Common myeloid progenitor, CD34-positive (primary cell): ENCODE results near the gene ETS1. TPM values are rescaled to one million over a fixed set of nuclear protein-coding genes. Genes with fewer than 3 reads are reported as not detected.

Experiments used
- CTCF ChIA-PET: fragments of 350-600 bp; sonication (Branson Sonifier 250); formaldehyde crosslinking; loops from one replicate; lab custom pipeline; 2021; ENCODE audit warnings: antibody characterized with exemption; lab: Charles Lee
- POLR2A ChIA-PET: fragments of 350-600 bp; sonication (Branson Sonifier 250); formaldehyde crosslinking; loops from one replicate; lab custom pipeline; 2021; ENCODE audit warnings: antibody characterized with exemption; lab: Charles Lee
- DNase-seq, 3 donors: peaks; one replicate each; pipeline versions ENCODE4 v3.0.0 to v3.0.0-alpha.2; 2013
- H3K27ac ChIP-seq, 2 experiments: 1 replicate in 1 of 2; 2 replicates in 1 of 2; pipeline ENCODE4 v1.7.0; 2013; ENCODE audit warnings: inconsistent platforms in 2 of 2, low read length in 2 of 2, mild to moderate bottlenecking in 2 of 2, low read depth in 1 of 2, moderate library complexity in 1 of 2; ENCODE audit not compliant: severe bottlenecking in 2 of 2, insufficient read depth in 1 of 2, poor library complexity in 1 of 2
- H3K27me3 ChIP-seq, 5 experiments: replicated peaks in 2 of 5; 1 replicate in 3 of 5; 2 replicates in 2 of 5; pipeline versions ENCODE4 v1.6.1 to v1.7.0; 2013; ENCODE audit warnings: low read length in 4 of 5, mild to moderate bottlenecking in 2 of 5, moderate library complexity in 2 of 5, inconsistent platforms in 1 of 5; ENCODE audit not compliant: insufficient read depth in 5 of 5, control insufficient read depth in 4 of 5
- H3K36me3 ChIP-seq, 4 experiments: 1 replicate in 2 of 4; 2 replicates in 2 of 4; pipeline versions ENCODE4 v1.6.1 to v1.7.0; 2013; ENCODE audit warnings: low read length in 3 of 4, control low read depth in 1 of 4, mild to moderate bottlenecking in 1 of 4; ENCODE audit not compliant: control insufficient read depth in 4 of 4, insufficient read depth in 4 of 4
- H3K4me1 ChIP-seq, 4 experiments: 1 replicate in 3 of 4; 2 replicates in 1 of 4; pipeline versions ENCODE4 v1.6.1 to v1.7.1; 2013; ENCODE audit warnings: low read length in 3 of 4, mild to moderate bottlenecking in 3 of 4, control low read depth in 1 of 4, inconsistent platforms in 1 of 4, moderate library complexity in 1 of 4; ENCODE audit not compliant: control insufficient read depth in 4 of 4, insufficient read depth in 4 of 4; ENCODE audit errors: control extremely low read depth in 1 of 4
- H3K4me3 ChIP-seq, 7 experiments: 1 replicate in 4 of 7; 2 replicates in 3 of 7; pipeline versions ENCODE4 v1.5.1 to v1.7.0; 2013; ENCODE audit warnings: mild to moderate bottlenecking in 7 of 7, low read length in 6 of 7, moderate library complexity in 6 of 7, inconsistent platforms in 2 of 7, low read depth in 2 of 7, control low read depth in 1 of 7; ENCODE audit not compliant: insufficient read depth in 4 of 7, control insufficient read depth in 1 of 7; ENCODE audit errors: extremely low read depth in 1 of 7
- H3K9me3 ChIP-seq, 5 experiments: 1 replicate in 4 of 5; 2 replicates in 1 of 5; pipeline versions ENCODE4 v1.6.1 to v1.7.1; 2013; ENCODE audit warnings: low read length in 4 of 5, mild to moderate bottlenecking in 2 of 5, inconsistent platforms in 1 of 5, low read depth in 1 of 5, moderate library complexity in 1 of 5; ENCODE audit not compliant: control insufficient read depth in 4 of 5, insufficient read depth in 2 of 5; ENCODE audit errors: control extremely low read depth in 1 of 5
- WGBS: methylation state at CpG from one replicate; pipeline ENCODE4 v1.1.5; 2013; ENCODE audit not compliant: insufficient coverage; 5-methylcytosine and 5-hydroxymethylcytosine counted together
- polyA plus RNA-seq: library from polyadenylated mRNA; unstranded; fragments of 120-200 nt; gene quantifications from one replicate; pipeline ENCODE4 v1.2.1, GENCODE V29; 2013

ETS1 gene, protein sequence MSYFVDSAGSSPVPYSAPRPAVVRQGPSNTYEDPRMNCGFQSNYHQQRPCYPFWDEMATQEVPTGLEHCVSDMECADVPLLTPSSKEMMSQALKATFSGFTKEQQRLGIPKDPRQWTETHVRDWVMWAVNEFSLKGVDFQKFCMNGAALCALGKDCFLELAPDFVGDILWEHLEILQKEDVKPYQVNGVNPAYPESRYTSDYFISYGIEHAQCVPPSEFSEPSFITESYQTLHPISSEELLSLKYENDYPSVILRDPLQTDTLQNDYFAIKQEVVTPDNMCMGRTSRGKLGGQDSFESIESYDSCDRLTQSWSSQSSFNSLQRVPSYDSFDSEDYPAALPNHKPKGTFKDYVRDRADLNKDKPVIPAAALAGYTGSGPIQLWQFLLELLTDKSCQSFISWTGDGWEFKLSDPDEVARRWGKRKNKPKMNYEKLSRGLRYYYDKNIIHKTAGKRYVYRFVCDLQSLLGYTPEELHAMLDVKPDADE
- polyA plus RNA-seq: 47.6 TPM

DNA sequence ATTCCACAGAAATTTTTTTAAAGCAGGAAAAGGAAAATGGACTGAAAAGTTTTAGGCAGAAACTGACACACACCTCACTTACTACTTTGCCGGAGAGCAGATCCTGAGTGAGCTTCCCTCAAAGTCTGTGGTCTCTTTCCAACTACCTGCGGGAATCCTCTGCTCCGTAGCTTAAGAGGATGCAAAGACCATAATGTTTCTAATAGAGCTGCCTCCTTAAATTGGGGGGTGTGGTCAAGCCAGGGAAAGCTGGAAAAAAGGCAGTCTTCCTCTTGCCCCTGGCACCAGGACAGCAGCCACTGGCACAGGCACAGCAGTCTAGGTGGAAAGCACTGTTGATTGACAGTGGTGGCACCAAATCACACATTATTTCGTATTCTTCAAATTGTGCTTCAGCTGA lies at the start of gene ETS1:
Gene ETS1, minus strand, starts transcription at position 144 of the 400 bp plus-strand sequence. CDS start 14,428 bp downstream, outside the sequence.
- CTCF ChIA-PET: interaction anchor here (1.3 to 1.5 kb wide), 2 partner anchors 15 to 62 kb away, joined by 3 to 4 read pairs; no protein-coding TSS in a partner anchor

DNA sequence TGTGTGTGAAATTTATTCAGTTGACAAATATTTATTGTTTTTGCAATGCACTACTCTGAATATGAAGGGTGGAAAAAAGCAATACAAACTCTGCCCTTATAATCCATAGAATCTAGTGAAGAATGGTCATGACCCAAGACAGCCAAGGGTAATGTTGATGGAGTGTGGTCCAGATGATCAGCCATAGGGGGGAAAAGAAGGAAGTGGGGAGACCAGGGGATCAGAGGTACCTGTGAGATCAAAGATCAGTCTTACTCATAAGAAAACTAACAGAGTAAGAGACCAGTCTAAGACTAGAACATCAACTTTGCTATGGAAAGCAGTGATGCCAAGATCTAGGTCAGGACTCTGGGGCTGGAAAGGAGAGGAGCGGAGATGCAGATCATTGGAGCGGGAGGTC lies 47.0 kb upstream of the ETS1 start:
- 100% methylated on average over 2 of the region's 2 CpGs for WGBS
- peaks cover 0 to 2% (median 0%) of the 10 kb centered on the region in 5 experiments for H3K9me3 ChIP-seq
- no peak overlapping the region for H3K27ac ChIP-seq
- POLR2A ChIA-PET: no interaction called here
- peaks cover 0 to 19% (median 9%) of the 10 kb centered on the region in 4 experiments for H3K4me1 ChIP-seq
- H3K27me3 ChIP-seq: no peaks in the 10 kb centered on the region
- CTCF ChIA-PET: interaction anchor here (0.5 to 15.9 kb wide), 8 partner anchors 16 to 476 kb away, joined by 3 to 158 read pairs (median 6); no protein-coding TSS in a partner anchor
- no peaks in the 10 kb centered on the region for H3K36me3 ChIP-seq
- no peak for DNase-seq
- H3K4me3 ChIP-seq: no peak overlapping the region

More for the DNA sequence above, at the start of gene ETS1:
- H3K4me3 ChIP-seq: no peak within 1 kb of the TSS
- no peak for DNase-seq
- H3K36me3 ChIP-seq: no peaks in the 10 kb centered on the region
- H3K27ac ChIP-seq: no peak within 1 kb of the TSS
- no peaks in the 10 kb centered on the region for H3K27me3 ChIP-seq
- POLR2A ChIA-PET: no interaction called here
- peaks cover 2 to 9% (median 5%) of the 10 kb centered on the region in 4 experiments for H3K4me1 ChIP-seq
- no peaks in the 10 kb centered on the region for H3K9me3 ChIP-seq
- no CpG with 5 or more reads among the region's 4 CpGs for WGBS

DNA sequence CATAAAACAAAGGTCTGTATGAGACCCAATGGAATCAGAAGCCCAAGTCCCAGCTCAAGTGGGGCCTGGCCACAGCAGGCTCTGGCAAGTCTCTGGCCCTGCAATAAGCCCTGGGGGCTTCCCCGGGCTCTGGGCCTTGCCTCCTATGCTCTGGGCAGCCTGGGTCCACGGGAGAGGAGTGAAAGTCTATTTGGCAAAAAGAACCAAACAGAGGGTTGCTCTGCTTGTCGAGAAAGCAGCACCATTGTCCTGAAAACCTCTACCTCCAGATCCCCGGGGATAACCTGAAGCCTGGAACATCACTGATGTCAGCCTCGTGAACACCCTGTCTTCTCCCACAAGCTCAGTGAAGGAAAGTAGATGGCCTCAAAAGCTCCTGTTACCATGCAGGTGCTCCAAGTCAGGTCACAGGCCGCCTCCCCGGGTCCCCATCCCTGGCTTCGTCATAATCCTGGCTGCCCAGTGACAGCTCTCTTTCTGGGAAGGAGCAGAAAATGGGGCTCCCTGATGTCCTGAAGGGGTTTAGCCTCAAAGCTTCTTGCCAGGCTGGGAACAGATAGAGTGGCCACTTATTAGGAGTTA lies 46.1 kb upstream of the ETS1 start:
- Histone ChIP-seq H3K36me3 (no peaks in the 10 kb centered on the region), H3K4me1 (peaks cover 0 to 19% (median 9%) of the 10 kb centered on the region in 4 experiments), H3K4me3 (no peak overlapping the region), H3K27me3 (no peaks in the 10 kb centered on the region), H3K27ac (no peak overlapping the region), H3K9me3 (no peaks in the 10 kb centered on the region)
- CTCF ChIA-PET: interaction anchor here (0.6 to 15.9 kb wide), 23 partner anchors 7 to 476 kb away, joined by 3 to 158 read pairs (median 6); no protein-coding TSS in a partner anchor
- no peak for DNase-seq
- WGBS: 94% methylated on average over 7 of the region's 8 CpGs
- POLR2A ChIA-PET: interaction anchor here (0.6 to 1.3 kb wide), 2 partner anchors 11 to 80 kb away, joined by 3 to 4 read pairs; no protein-coding TSS in a partner anchor

DNA sequence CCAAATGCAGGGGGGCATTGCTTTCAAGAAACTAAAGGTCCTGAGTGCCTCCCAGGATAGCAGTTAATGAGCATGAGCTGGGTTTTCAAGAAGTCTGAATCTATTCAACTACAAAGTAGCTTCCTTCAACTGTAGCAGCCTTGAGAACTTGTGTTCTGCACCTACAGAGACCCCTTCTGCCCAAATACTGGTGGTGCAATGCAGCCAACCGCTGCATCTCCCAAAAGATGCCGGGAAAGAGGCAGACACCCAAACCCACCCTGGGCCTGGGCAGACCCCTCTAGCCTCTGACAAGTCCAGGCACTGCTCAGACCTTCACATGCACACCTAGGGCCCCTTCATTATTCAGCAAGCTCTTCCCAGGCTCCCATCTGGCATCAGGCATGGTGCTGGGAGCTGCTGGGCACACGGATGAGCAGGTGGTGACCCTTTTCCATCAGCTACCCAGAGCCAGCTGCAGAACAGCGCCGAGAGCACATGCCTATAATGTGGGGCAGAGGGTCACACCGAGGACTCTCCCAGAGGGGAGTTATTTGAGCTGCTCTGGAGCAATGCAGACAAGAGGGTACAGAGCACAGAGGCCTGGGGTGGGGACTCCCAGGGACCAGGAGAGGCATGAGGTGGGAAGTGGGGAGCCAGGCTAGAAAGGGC lies 44.9 kb upstream of the ETS1 start:
- CTCF ChIA-PET: interaction anchor here (0.6 to 15.9 kb wide), 59 partner anchors 8 to 593 kb away, joined by 3 to 158 read pairs (median 4); no protein-coding TSS in a partner anchor
- Histone ChIP-seq H3K27ac (no peak overlapping the region), H3K4me1 (peaks cover 0 to 19% (median 9%) of the 10 kb centered on the region in 4 experiments), H3K27me3 (no peaks in the 10 kb centered on the region), H3K36me3 (no peaks in the 10 kb centered on the region), H3K4me3 (no peak overlapping the region), H3K9me3 (no peaks in the 10 kb centered on the region)
- 59% methylated on average over 6 of the region's 6 CpGs for WGBS
- POLR2A ChIA-PET: interaction anchor here (0.5 to 1.5 kb wide), 4 partner anchors 12 to 437 kb away, joined by 3 to 6 read pairs (median 4); no protein-coding TSS in a partner anchor
- DNase-seq: peak; percentile 64 to 77 (median 72)

DNA sequence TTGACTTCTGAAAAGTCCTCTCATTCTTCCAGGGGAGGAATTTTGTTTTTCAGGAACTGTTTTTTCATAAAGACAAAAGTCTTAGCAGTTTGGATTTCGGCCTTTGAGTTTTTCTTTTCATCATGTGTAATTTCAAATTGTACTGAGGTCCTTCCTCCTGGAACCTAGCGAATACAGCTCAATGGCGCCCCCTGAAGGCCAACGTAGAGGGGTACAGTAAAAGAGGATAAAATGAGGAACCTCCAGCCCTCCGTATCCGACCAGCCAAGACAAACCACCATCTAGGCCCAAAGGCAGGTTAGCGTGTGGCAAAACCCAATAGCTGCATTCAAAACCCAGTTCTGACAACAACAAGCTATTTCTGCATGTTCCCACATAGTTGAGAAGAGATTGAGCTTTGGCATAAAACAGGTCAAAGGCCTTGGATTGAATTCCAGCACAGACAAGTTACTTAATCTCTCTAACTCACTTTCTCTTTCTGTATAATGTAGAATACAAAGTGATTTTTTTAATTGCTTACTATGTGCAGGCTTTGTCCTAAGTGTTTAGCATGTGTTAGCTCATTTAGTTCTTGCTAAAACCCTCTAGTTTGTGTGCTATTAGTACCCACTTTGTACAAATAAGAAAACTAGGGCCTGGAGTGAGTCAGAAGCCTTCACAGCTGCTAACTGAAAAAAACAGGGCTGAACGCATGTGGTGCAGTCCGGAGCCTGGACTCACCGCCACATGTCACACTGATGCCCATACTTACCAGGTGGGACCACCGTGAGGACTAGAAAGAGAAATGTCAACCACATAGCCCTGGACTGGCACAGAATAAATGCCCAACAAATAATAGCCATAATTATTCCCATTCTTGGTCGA lies 43.2 kb upstream of the ETS1 start:
- no peaks in the 10 kb centered on the region for H3K9me3 ChIP-seq
- peak; percentile 94 to 98 (median 96) for DNase-seq
- peak overlapping the region in 1 of 7 experiments; percentile 43 for H3K4me3 ChIP-seq
- no peaks in the 10 kb centered on the region for H3K36me3 ChIP-seq
- ChIA-PET CTCF (interaction anchor here (0.7 to 15.9 kb wide), 62 partner anchors 10 to 599 kb away, joined by 3 to 158 read pairs (median 4); partner anchors contain the start of gene FLI1), POLR2A (interaction anchor here (0.7 to 1.2 kb wide), 3 partner anchors 19 to 340 kb away, joined by 3 to 4 read pairs (median 4); no protein-coding TSS in a partner anchor)
- WGBS: 42% methylated on average over 7 of the region's 12 CpGs
- peaks cover 5 to 27% (median 12%) of the 10 kb centered on the region in 4 experiments for H3K4me1 ChIP-seq
- no peak overlapping the region for H3K27ac ChIP-seq
- H3K27me3 ChIP-seq: no peaks in the 10 kb centered on the region
